Smooth muscle cell (in vitro differentiated cells): ENCODE results near the gene SPINK5. TPM values are rescaled to one million over a fixed set of nuclear protein-coding genes. Genes with fewer than 3 reads are reported as not detected.

Source experiments
- DNase-seq: peaks from one replicate; lab custom pipeline; 2025; ENCODE audit not compliant: unreplicated experiment; lab: John Stamatoyannopoulos, UW
- H2AFZ ChIP-seq: fragments of 200-600 bp; sonication (generic); 2 replicates; pipeline ENCODE4 v1.6.0; 2016; ENCODE audit warnings: antibody characterized with exemption, low read depth, mild to moderate bottlenecking
- H3F3A ChIP-seq: fragments of 200-600 bp; sonication (generic); 2 replicates; pipeline ENCODE4 v1.6.0; 2017; ENCODE audit warnings: antibody characterized with exemption, low read depth
- H3K27ac ChIP-seq: fragments of 200-600 bp; sonication (generic); 2 replicates; pipeline ENCODE4 v1.5.1; 2016; ENCODE audit warnings: low read depth, mild to moderate bottlenecking
- H3K27me3 ChIP-seq: fragments of 200-600 bp; sonication (generic); 2 replicates; pipeline ENCODE4 v1.6.1; 2016; ENCODE audit warnings: low read depth, mild to moderate bottlenecking
- H3K36me3 ChIP-seq: fragments of 200-600 bp; sonication (generic); 2 replicates; pipeline ENCODE4 v1.5.1; 2016; ENCODE audit warnings: low read depth
- H3K4me1 ChIP-seq: fragments of 200-600 bp; sonication (generic); 2 replicates; pipeline ENCODE4 v1.5.1; 2016; ENCODE audit warnings: low read depth
- H3K4me2 ChIP-seq: fragments of 200-600 bp; sonication (generic); 2 replicates; pipeline ENCODE4 v1.6.0; 2016; ENCODE audit warnings: mild to moderate bottlenecking
- H3K4me3 ChIP-seq: fragments of 200-600 bp; sonication (generic); 2 replicates; pipeline ENCODE4 v1.5.1; 2016; ENCODE audit warnings: mild to moderate bottlenecking
- H3K79me2 ChIP-seq: fragments of 200-600 bp; sonication (generic); 2 replicates; pipeline ENCODE4 v1.6.0; 2016; ENCODE audit warnings: low read depth, mild to moderate bottlenecking
- H3K9ac ChIP-seq: fragments of 200-600 bp; sonication (generic); 2 replicates; pipeline ENCODE4 v1.6.0; 2016; ENCODE audit warnings: low read depth
- H3K9me3 ChIP-seq: fragments of 200-600 bp; sonication (generic); replicated peaks from 2 replicates; pipeline ENCODE4 v1.5.1; 2016; ENCODE audit warnings: low read depth
- H4K20me1 ChIP-seq: fragments of 200-600 bp; sonication (generic); 2 replicates; pipeline ENCODE4 v1.6.0; 2016; ENCODE audit warnings: low read depth
- WGBS: methylation state at CpG from one replicate; pipeline ENCODE4 v1.1.7; 2016; ENCODE audit warnings: low lambda C conversion rate; 5-methylcytosine and 5-hydroxymethylcytosine counted together
- polyA plus RNA-seq: library from polyadenylated mRNA; unstranded; fragments of >200 nt; fragmentation: Nextera tagmentation; extraction: Ambion mirVana; gene quantifications from 2 replicates; pipeline ENCODE4 v1.2.1, GENCODE V29; 2016
- total RNA-seq: library from RNA; depleted of rRNA; stranded (reverse); fragments of >200 nt; gene quantifications from 2 replicates; pipeline ENCODE4 v1.2.3, GENCODE V29; 2014
- TF ChIP-seq, protein P1 (sequence below): fragments of 200-600 bp; sonication (generic); IDR thresholded peaks from 2 replicates; pipeline ENCODE4 v1.5.1; 2017; ENCODE audit warnings: borderline replicate concordance, mild to moderate bottlenecking, antibody characterized with exemption; ENCODE audit not compliant: insufficient read depth, poor library complexity, severe bottlenecking

Gene SPINK5
- total and polyA plus RNA-seq, 2 experiments from 2014 or later, result 10.0 to 25.3 TPM

DNA sequence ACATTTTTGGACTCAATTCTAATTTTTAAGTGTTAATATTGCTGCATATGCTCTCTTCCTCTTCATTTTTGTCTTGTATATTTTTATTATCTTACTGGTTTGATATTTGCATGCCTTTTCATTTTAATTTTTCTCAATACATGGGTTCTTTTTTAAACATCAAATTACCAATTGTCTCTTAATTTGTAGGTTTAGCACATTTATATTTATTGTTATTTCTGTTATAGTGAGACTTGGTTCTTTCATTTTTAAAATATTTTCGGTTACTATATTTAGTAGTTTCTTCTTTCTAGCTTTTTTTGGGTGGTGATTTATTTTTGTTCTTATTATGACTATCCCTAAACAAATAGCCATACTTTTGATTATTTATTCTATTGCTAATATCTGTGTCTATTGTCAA lies 19.4 kb downstream of the SPINK5 start:
- H3K79me2 ChIP-seq, result no peaks in the 10 kb centered on the region

DNA sequence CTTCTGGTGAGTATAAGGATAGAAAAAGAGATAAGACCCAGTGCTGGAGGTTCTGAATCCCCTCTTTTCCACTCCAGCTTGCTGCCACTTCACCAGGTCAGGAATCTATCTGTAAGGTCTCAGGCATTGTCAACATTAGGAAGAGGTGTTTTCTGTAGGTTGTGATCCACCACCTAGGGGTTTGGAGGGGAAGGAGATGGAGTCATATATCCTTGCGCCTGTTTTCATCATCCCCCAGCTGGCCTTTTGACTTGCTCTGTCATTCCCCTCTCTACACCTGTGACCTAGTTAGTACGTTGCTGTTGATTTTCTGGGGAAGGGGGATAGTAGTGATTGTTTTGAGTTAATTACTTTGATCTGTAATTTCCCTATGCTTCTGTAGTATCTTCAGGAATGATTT lies 20.5 kb downstream of the SPINK5 start:
- WGBS, result 77% methylated on average over 2 of the region's 2 CpGs
- H3K9ac ChIP-seq, result no peak overlapping the region
- no peaks in the 10 kb centered on the region for H3K27me3 ChIP-seq
- DNase-seq, result no peak
- peaks cover 4% of the 10 kb centered on the region for H3K9me3 ChIP-seq
- H3K27ac ChIP-seq, result no peak overlapping the region
- H3F3A ChIP-seq, result no peaks in the 10 kb centered on the region
- H3K4me3 ChIP-seq, result no peak overlapping the region
- H3K4me2 ChIP-seq, result no peak overlapping the region
- H3K36me3 ChIP-seq, result no peaks in the 10 kb centered on the region
- TF ChIP-seq, protein P1, sequence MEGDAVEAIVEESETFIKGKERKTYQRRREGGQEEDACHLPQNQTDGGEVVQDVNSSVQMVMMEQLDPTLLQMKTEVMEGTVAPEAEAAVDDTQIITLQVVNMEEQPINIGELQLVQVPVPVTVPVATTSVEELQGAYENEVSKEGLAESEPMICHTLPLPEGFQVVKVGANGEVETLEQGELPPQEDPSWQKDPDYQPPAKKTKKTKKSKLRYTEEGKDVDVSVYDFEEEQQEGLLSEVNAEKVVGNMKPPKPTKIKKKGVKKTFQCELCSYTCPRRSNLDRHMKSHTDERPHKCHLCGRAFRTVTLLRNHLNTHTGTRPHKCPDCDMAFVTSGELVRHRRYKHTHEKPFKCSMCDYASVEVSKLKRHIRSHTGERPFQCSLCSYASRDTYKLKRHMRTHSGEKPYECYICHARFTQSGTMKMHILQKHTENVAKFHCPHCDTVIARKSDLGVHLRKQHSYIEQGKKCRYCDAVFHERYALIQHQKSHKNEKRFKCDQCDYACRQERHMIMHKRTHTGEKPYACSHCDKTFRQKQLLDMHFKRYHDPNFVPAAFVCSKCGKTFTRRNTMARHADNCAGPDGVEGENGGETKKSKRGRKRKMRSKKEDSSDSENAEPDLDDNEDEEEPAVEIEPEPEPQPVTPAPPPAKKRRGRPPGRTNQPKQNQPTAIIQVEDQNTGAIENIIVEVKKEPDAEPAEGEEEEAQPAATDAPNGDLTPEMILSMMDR, result no peak
- H4K20me1 ChIP-seq, result no peaks in the 10 kb centered on the region
- H2AFZ ChIP-seq, result no peak overlapping the region
- H3K79me2 ChIP-seq, result no peaks in the 10 kb centered on the region
- H3K4me1 ChIP-seq, result no peaks in the 10 kb centered on the region

More for the DNA sequence above, 19.4 kb downstream of the SPINK5 start:
- H3K4me1 ChIP-seq, result no peaks in the 10 kb centered on the region
- DNase-seq, result no peak
- H3K4me3 ChIP-seq, result no peak overlapping the region
- H3K27ac ChIP-seq, result no peak overlapping the region
- H3K9ac ChIP-seq, result no peak overlapping the region
- WGBS, result 91% methylated on average over 1 of the region's 1 CpG
- H3K4me2 ChIP-seq, result no peak overlapping the region
- H3K9me3 ChIP-seq, result peaks cover 4% of the 10 kb centered on the region
- TF ChIP-seq, protein P1, result no peak
- no peaks in the 10 kb centered on the region for H3K27me3 ChIP-seq
- no peak overlapping the region for H2AFZ ChIP-seq
- no peaks in the 10 kb centered on the region for H3F3A ChIP-seq
- H3K36me3 ChIP-seq, result no peaks in the 10 kb centered on the region
- H4K20me1 ChIP-seq, result no peaks in the 10 kb centered on the region

DNA sequence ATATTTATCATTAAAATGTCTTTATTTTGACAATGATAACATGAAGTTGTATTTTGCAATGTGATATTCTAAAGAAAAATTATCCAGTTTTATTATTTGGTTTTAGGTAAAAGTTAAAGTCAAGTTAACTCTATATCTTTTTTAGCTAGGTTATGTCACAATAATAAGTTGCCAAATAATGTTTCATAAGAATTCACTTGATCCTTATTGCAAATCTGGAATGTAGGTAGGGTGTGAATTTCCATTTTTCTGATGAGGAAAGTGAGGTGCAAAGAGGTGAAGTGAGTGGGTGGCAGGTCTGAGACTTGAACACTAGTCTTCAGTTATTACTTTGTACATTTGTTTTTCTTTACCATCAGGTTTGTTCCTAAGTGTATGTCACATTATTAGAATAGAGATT lies 21.5 kb downstream of the SPINK5 start:
- Histone ChIP-seq H3K27me3 (no peaks in the 10 kb centered on the region), H3K36me3 (no peaks in the 10 kb centered on the region), H3K79me2 (no peaks in the 10 kb centered on the region), H3F3A (no peaks in the 10 kb centered on the region), H3K4me2 (no peak overlapping the region), H3K4me3 (no peak overlapping the region), H3K4me1 (no peaks in the 10 kb centered on the region), H4K20me1 (no peaks in the 10 kb centered on the region), H3K27ac (peak overlapping the region; percentile 25), H3K9ac (no peak overlapping the region), H2AFZ (no peak overlapping the region), H3K9me3 (peaks cover 4% of the 10 kb centered on the region)
- TF ChIP-seq, protein P1, result no peak
- no peak for DNase-seq

DNA sequence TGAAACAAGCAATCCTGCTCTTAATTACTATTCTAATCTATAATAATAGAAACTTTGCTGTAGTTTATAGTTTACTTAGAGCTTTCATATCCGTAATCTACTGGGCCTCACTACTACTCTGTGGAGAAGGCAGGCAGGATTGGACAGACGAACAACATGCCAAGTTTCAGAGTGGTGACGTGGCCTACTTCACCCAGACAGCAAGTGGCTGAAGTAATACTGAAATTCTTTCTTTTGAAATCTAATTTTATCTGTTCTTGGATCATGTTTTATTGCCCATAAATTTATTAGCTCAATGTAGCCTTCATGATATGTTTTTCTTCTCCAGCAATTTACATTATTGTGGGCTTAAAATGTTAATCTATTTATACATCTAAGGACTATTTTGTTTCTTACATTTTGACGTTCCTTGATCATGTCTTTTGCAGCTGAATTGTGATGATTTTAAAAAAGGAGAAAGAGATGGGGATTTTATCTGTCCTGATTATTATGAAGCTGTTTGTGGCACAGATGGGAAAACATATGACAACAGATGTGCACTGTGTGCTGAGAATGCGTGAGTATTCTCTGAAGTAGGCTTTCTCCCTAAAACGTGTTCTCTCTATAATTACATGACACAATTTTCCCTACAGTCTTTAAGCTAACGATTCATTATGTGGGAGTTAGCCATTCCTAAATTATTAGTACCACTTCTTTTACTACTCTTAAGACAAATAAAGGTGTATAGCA lies 22.4 kb downstream of the SPINK5 start:
- no peaks in the 10 kb centered on the region for H3K27me3 ChIP-seq
- H3F3A ChIP-seq, result no peaks in the 10 kb centered on the region
- no peaks in the 10 kb centered on the region for H3K36me3 ChIP-seq
- H4K20me1 ChIP-seq, result no peaks in the 10 kb centered on the region
- H3K9me3 ChIP-seq, result peaks cover 4% of the 10 kb centered on the region
- TF ChIP-seq, protein P1, result no peak
- no peaks in the 10 kb centered on the region for H3K79me2 ChIP-seq
- WGBS, result 75% methylated on average over 7 of the region's 7 CpGs
- H3K4me1 ChIP-seq, result no peaks in the 10 kb centered on the region
- DNase-seq, result no peak
- no peak overlapping the region for H3K4me3 ChIP-seq
- no peak overlapping the region for H2AFZ ChIP-seq
- H3K9ac ChIP-seq, result no peak overlapping the region
- peak overlapping the region; percentile 25 for H3K27ac ChIP-seq
- H3K4me2 ChIP-seq, result no peak overlapping the region
